ENCODE data around the gene ZMYND19.
"Not testable (repeated sequence)": the region's sequence is repeated elsewhere in the genome, so short reads cannot be mapped to it uniquely, and the experiment has no call there.

Gene ZMYND19

GRCh38 chr9:137588891-137589290 is 1.4 kb downstream of the ZMYND19 start:
- DNase-seq (ENCODE audit: low read depth in 2 of 2), result no peak

DNA sequence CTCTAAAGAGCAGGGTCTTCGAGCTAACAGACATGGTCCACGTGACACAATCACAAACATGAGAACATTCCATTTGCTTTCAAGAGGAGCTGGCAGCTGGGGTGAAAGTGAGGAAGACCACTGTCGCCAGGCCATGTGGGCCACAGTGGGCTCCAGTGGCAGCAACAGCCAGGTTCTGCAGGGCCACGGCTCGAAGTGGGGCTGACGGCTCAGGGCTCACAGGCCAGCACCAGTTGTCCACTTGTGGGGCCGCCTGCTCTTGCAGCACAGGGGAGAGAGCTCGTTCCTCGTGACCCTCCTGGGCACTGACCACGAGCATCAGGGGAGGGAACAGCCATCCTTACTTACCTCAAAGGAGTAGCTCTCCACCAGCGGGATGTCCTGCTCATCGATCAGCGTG is 2.0 kb downstream of the ZMYND19 start:
- no peak for DNase-seq (ENCODE audit: low read depth in 2 of 2)

DNA sequence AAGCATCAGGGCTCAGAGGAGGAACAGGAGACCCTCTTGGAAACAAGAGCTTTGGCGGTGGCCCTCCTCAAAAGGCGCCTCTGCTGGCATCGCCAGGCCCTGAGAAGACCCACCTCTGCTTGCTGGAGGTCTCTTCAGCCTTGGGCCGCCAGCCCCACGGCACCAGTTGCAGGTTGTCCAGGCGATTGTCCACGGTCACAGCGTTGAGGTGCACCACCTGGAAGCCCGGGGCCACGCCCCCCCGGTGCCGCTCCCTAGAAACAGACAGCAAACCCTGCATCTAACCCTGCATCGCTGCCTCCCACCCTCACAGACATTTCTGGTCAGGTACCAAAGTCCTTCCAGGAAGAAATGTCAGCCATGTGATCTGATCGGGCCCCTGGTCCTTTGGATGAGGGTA is 3.5 kb downstream of the ZMYND19 start:
- DNase-seq (ENCODE audit: low read depth in 2 of 2), result no peak

GRCh38 chr9:137583957-137584356 is 6.4 kb downstream of the ZMYND19 start:
- DNase-seq (ENCODE audit: low read depth in 2 of 2), result no peak

DNA sequence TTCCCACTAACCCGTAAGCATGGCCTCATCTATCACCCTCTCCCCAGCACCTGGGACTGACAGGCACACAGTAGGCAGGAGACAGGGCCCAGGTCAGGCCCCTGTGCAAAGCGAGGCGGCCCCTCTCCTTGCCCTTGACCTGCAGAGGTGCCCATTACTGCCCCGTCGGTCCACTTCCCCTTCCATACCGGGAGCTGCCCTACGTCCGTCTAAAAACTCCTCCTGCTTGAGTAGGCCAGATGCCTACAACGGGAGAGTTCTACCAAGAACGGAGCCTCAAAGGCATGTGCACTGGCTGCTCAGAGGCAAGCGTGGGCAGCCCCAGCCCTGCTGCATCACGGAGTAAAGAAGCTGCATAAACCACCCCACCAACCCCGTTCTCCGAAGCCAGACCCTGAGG is 7.0 kb downstream of the ZMYND19 start:
- DNase-seq (ENCODE audit: low read depth in 2 of 2), result no peak

DNA sequence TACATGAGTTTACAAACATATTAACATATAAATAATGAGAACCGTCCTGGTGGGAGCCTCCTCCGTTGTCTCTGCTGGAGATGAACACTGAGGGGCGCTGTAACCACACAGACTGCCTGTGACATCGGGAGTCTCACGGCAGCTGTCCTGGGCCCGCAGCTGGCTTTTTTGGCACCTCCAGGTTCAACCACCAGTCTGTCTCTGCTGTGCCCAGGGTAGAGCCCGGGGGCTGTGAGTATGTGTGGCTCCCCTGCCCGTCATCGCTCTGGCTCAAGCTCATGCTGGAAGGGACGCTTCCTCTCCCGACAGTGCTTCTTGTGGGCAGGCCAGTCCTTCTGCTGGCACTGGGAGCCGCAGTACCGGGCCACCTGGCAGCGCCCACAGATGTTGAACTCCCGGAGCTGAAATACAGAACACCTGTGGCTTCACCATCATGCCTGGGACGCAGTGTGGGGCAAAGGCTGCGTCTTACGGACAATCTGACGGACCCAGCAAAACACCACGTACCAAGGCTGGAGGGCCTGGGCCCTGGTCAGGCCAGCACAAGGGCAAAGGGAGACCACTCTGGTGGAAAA is 7.9 kb downstream of the ZMYND19 start:
- DNase-seq (ENCODE audit: low read depth in 2 of 2), result no peak

DNA sequence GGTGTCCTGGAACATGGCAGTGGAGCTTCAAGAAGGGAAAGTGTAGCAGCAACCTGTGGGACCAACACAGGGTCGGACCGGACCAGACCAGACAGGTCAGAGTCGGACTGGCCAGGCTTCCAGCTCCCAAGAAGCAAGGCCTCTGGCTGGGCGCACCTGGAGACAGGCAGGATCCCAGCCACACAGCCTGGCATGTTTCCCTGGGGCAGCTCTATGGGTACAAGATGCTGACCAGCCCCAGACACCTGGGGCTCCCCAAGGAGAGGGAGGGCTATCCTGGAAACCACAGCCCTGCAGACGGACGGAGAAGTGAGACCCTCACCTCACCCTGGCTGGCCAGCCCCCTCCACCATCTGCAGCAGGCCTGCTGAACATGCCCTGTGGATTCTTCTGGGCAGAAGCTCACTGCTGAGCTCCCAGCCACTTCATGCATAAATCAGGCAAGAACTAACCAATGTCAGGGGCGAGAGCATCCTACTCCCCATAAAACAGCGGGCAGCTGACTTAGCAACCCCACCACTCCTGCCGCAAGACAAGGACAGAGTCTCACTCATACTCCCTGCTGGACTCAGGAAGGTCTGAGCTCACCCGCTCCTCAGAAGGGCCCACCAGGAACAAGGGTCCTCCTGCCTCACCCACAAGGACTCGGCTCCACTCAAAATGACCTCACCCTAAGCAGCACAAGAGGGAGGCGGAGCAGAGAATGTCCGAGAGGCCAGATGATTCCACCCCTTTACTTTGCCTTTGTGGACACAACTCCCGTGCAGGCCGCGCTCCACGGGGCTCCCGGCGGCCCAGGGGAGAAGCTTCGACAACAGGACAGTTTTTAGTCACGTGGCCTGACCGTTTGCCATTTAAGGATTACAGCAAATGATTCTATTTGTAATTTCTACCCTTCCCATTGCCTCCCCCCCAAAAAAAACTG is 8.7 kb downstream of the ZMYND19 start:
- DNase-seq (ENCODE audit: low read depth in 2 of 2), result no peak

DNA sequence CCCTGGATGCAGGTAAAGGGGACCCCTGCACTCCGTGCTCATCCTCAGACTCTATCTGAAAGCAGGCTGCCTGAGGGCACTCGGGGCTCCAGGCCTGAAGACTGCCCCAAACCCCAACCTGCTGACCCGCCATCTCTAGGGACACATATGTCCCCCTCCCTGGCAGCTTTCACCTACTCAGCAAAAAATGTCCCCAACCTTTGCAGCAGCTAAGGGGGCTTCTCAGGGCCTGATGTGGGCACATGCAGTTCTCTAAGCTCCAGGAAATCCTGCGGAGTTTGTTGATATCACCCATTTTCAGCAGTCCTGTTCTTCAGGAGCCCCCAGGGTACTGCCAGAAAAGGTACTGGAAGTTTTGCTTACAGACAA is 9.4 kb downstream of the ZMYND19 start:
- no peak for DNase-seq (ENCODE audit: low read depth in 2 of 2)

- no peak for DNase-seq (ENCODE audit: low read depth in 2 of 2)
Measured at GRCh38 chr9:137580209-137580953, 9.9 kb downstream of the ZMYND19 start.

DNA sequence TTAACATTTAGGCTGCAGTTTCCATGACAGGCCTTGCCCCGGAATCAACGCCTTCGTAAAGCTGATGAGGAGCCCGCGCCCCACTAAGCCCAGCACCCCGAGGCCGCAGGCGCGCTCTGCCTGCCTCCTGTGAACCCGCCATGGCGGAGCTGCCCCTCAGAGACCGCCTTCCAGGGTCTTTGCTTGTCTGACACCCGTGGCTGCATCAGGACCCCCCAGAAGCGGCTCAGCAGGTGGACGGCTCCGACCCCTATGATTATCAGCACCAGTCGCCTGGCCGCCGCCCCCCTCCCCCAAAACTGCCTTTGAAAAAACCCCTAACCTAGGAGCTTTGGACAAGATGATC is 11.1 kb downstream of the ZMYND19 start:
- no peak for DNase-seq (ENCODE audit: low read depth in 2 of 2)

- DNase-seq (ENCODE audit: low read depth in 2 of 2), result peak; percentile 92 to 96
Measured at GRCh38 chr9:137578518-137579258, 11.6 kb downstream of the ZMYND19 start, which contains the start of gene DPH7. Gene DPH7 (minus strand): TSS chr9:137578925. CDS start chr9:137578777, 148 bp downstream.

DNA sequence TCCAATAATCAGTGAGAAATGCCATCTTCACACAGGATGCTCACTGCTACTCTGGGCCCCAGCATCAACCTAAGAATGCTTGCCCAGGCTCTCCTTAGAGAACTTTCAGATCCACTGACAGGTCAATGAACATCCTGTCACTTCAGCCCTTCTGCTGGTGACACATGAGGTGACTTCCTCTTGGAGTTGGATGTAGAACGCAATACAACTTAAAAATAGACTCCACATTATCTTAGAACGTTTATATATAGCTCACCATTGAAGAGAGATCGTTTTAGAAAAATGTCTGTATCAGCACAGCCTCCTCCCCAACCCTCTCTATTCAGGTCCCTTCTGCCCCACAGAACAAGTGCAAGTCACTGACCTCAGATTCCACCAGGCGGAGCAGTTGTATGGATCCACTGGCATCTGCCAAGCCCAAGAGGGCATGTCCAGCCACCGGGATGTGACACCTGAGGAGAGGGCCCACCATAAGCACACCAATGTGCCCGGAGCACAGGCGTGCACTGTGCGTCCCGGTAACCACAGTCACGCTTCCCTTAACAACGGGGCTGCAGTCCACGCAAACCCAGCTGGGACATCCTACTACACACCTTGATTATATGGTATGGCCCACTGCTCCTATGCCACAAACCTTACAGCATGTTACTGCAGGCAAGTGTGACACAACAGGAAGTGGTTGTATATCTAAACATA is 14.4 kb downstream of the ZMYND19 start:
- no peak for DNase-seq (ENCODE audit: low read depth in 2 of 2)

- no peak for DNase-seq (ENCODE audit: low read depth in 2 of 2)
Measured at GRCh38 chr9:137575364-137575715, 15.0 kb downstream of the ZMYND19 start.

GRCh38 chr9:137574192-137574591 is 16.1 kb downstream of the ZMYND19 start:
- DNase-seq (ENCODE audit: low read depth in 2 of 2), result no peak

DNA sequence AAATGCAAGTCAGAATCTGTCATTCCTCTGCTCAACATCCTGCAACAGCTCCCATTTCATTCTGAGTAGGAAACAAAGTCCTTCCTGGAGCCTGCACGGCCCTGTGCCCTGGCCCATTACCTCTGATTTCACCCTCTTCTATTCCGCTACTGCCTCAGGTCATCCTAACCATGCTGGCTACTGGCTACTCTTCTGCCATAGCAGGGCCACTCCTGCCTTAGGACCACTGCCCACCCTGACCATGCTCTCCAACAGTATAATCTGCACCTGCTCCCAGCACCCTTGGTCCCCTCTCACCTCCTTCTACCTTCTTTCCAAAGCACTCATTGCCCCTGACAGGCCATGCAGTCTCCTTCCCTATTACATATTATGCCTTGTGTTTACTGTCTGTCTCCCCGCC is 19.7 kb downstream of the ZMYND19 start:
- no peak for DNase-seq (ENCODE audit: low read depth in 2 of 2)

DNA sequence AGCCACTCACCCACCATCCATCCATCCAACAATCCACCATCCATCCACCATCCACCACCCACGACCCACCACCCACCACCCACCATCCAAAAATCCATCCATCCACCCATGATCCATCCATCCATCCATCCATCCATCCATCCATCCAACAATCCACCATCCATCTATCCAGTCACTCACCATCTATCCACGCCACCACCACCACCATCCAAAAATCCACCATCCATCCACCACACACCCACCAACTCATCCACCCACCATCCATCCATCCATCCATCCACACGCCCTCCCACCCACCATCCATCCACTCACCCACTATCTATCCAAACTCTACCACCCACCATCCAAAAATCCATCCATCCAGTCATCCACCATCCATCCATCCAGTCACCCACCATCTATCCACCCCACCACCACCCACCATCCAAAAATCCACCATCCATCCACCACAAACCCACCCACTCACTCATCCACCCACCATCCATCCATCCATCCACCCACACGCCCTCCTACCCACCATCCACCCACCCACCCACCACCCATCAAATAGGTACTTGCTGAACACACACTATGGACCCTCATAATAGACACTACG is 20.6 kb downstream of the ZMYND19 start:
- DNase-seq (ENCODE audit: low read depth in 2 of 2), result no peak

DNA sequence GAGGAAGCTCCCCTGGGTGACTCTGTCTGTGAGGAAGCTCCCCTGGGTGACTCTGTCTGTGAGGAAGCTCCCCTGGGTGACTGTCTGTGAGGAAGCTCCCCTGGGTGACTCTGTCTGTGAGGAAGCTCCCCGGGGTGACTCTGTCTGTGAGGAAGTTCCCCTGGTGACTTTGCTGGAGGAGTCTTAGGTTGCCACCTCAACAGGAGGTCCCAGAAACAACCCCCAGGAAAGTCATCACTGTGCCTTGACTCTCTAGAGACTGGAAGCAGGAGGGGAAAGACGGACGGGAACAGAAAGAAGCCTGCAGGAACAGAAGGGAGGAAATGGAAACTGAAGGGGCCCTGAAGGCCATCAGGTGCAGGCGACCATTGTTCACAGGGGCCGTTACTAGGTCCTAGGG is 21.9 kb downstream of the ZMYND19 start:
- not testable (repeated sequence) for DNase-seq (ENCODE audit: low read depth in 2 of 2)

- DNase-seq (ENCODE audit: low read depth in 2 of 2), result no peak
Measured at GRCh38 chr9:137564817-137565411, 25.4 kb downstream of the ZMYND19 start.

DNA sequence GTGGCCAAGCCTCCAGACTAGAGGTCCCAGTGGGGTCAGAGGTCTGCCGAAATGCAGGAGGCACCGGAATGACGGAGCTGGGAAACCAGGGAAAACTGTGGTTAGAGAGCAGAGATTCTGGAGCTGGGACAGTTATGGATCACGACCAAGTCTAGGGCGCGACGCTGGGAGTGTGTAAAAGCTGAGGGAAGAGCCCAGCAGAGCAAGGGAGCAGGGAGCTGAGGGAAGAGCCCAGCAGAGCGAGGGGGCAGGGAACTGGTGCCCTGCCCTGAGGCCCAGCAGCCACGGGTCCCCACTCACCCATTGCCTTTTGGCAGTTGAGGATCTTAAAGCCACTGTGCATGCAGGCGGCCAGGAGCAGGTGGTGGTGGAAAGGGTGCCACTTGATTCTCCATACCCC is 26.2 kb downstream of the ZMYND19 start:
- no peak for DNase-seq (ENCODE audit: low read depth in 2 of 2)

GRCh38 chr9:137558127-137558526 is 32.2 kb downstream of the ZMYND19 start:
- DNase-seq (ENCODE audit: low read depth in 2 of 2), result no peak

Measured in stimulated activated CD8-positive, alpha-beta memory T cell treated with anti-CD3 and anti-CD28 coated beads, Interleukin-15, amount 100 ng/mL, for 48 hours (primary cell).